HL-60 (cell line): ENCODE measurements around the gene STAMBP.
A peak's percentile ranks its signal among the peaks of the same experiment; 100 is the strongest.
"Not testable (repeated sequence)": the region's sequence is repeated elsewhere in the genome, so short reads cannot be mapped to it uniquely, and the experiment has no call there.

Experiments used
- DNase-seq, 2 experiments: peaks; one replicate each; pipeline ENCODE4 v3.0.0-alpha.2; 2010 to 2020; ENCODE audit warnings: low read depth in 1 of 2, low spot score in 1 of 2
- H3K27ac ChIP-seq: fragments of 250-450 bp; sonication (Bioruptor Pico); replicated peaks from 2 replicates; pipeline ENCODE4 v1.5.1; 2020; ENCODE audit warnings: mild to moderate bottlenecking, moderate library complexity
- H3K27me3 ChIP-seq: fragments of 250-450 bp; sonication (Bioruptor Pico); 2 replicates; pipeline ENCODE4 v1.5.1; 2021; ENCODE audit warnings: mild to moderate bottlenecking, moderate library complexity; ENCODE audit not compliant: insufficient read depth, poor library complexity, severe bottlenecking
- H3K4me3 ChIP-seq: replicated peaks from 2 replicates; pipeline ENCODE4 v1.5.1; 2011; ENCODE audit warnings: mild to moderate bottlenecking, control low read depth, low read length; ENCODE audit not compliant: insufficient read depth
- GABPA ChIP-seq: IDR thresholded peaks from 2 replicates; pipeline ENCODE4 v1.6.1; 2012; ENCODE audit warnings: low read depth
- POLR2AphosphoS5 ChIP-seq: IDR thresholded peaks from 2 replicates; pipeline ENCODE4 v1.6.1; 2012; ENCODE audit warnings: low read depth
- SPI1 ChIP-seq: IDR thresholded peaks from 2 replicates; pipeline ENCODE4 v1.6.1; 2012; ENCODE audit warnings: low read depth, mild to moderate bottlenecking, borderline replicate concordance
- TF ChIP-seq, protein P1 (sequence below): IDR thresholded peaks from one replicate; pipeline ENCODE4 v1.5.1; 2011; ENCODE audit warnings: low read length, control low read depth, inconsistent platforms; ENCODE audit not compliant: insufficient read depth
- TF ChIP-seq, protein P2 (sequence below): IDR thresholded peaks from 2 replicates; pipeline ENCODE4 v1.6.1; 2012; ENCODE audit warnings: low read depth; ENCODE audit not compliant: insufficient replicate concordance

Gene STAMBP

DNA sequence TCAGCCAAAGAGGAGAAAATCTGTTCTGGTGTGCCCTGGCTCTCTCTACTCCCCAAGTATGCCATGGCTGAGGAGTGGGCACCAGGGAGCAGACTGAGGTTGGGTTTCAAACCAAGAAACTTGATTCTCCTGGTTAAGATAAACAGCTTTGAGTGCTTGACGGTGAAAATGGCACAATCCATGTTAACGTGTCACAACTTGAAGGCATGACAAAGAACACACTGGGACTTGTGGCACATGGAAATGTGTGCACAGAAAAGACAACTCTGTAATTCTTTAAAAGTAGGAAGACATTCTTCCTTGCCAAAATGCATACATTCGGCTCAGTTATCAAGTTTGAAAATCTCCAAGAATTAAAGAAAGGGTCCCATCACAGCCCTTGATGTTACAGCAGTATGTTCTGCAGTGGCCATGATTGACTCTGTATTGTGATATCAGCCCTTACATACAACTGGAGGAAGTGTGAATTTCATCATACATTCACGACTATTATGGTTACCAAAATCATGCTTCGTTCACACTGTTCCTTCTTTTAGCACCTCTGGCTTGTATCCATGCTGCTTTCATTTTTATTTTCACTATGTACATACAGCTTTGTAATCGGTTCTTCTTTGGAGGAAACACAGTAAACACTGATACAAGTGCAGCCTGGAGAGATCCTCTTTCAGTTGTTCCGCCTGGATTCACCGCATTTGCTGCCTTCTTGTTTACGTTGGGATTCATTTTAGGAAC is 48.5 kb downstream of the STAMBP start:
- H3K27me3 ChIP-seq, result no peaks in the 10 kb centered on the region
- DNase-seq, result peak; percentile 41 to 66
- TF ChIP-seq SPI1, result peak; percentile 70; the same call in 1 of the 2 replicates
- TF ChIP-seq, protein P1, sequence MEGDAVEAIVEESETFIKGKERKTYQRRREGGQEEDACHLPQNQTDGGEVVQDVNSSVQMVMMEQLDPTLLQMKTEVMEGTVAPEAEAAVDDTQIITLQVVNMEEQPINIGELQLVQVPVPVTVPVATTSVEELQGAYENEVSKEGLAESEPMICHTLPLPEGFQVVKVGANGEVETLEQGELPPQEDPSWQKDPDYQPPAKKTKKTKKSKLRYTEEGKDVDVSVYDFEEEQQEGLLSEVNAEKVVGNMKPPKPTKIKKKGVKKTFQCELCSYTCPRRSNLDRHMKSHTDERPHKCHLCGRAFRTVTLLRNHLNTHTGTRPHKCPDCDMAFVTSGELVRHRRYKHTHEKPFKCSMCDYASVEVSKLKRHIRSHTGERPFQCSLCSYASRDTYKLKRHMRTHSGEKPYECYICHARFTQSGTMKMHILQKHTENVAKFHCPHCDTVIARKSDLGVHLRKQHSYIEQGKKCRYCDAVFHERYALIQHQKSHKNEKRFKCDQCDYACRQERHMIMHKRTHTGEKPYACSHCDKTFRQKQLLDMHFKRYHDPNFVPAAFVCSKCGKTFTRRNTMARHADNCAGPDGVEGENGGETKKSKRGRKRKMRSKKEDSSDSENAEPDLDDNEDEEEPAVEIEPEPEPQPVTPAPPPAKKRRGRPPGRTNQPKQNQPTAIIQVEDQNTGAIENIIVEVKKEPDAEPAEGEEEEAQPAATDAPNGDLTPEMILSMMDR, result no peak
- H3K4me3 ChIP-seq, result peak overlapping the region; percentile 15; the same call in 1 of the 2 replicates
- peak overlapping the region; percentile 64 for H3K27ac ChIP-seq

DNA sequence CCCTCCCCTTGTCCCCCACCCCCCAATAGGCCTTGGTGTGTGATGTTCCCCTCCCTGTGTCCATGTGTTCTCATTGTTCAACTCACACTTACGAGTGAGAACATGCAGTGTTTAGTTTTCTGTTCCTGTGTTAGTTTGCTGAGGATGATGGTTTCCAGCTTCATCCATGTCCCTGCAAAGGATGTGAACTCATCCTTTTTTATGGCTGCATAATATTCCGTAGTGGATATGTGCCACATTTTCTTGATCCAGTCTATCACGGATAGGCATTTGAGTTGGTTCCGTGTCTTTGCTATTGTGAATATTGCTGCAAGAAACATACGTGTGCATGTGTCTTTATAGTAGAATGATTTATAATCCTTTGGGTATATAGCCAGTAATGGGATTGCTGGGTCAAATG is 49.2 kb downstream of the STAMBP start:
- not testable (repeated sequence) for DNase-seq, H3K27me3 ChIP-seq, H3K4me3 ChIP-seq
- H3K27ac ChIP-seq, result peak overlapping the region; percentile 64

DNA sequence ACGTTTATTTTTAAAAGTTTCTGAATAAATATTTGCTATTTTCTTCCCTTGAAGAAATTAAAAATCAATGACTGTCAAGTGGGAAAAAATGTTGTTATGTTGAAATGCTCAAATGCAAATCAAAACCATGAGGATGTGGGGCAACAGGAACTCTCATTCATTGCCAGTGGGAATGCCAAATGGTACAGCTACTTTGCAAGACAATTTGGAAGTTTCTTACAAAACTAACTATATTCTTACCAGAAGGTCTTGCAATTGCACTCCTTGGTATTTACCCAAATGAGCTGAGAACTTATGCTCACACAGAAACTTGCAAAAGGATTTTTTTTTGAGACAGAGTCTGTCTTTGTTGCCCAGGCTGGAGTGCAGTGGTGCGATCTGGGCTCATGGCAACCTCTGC is 56.6 kb downstream of the STAMBP start:
- Histone ChIP-seq H3K4me3 (no peak overlapping the region), H3K27me3 (no peaks in the 10 kb centered on the region), H3K27ac (no peak overlapping the region)
- no peak for DNase-seq
- TF ChIP-seq SPI1 (no peak), POLR2AphosphoS5 (no peak), GABPA (no peak)
- TF ChIP-seq, protein P2, sequence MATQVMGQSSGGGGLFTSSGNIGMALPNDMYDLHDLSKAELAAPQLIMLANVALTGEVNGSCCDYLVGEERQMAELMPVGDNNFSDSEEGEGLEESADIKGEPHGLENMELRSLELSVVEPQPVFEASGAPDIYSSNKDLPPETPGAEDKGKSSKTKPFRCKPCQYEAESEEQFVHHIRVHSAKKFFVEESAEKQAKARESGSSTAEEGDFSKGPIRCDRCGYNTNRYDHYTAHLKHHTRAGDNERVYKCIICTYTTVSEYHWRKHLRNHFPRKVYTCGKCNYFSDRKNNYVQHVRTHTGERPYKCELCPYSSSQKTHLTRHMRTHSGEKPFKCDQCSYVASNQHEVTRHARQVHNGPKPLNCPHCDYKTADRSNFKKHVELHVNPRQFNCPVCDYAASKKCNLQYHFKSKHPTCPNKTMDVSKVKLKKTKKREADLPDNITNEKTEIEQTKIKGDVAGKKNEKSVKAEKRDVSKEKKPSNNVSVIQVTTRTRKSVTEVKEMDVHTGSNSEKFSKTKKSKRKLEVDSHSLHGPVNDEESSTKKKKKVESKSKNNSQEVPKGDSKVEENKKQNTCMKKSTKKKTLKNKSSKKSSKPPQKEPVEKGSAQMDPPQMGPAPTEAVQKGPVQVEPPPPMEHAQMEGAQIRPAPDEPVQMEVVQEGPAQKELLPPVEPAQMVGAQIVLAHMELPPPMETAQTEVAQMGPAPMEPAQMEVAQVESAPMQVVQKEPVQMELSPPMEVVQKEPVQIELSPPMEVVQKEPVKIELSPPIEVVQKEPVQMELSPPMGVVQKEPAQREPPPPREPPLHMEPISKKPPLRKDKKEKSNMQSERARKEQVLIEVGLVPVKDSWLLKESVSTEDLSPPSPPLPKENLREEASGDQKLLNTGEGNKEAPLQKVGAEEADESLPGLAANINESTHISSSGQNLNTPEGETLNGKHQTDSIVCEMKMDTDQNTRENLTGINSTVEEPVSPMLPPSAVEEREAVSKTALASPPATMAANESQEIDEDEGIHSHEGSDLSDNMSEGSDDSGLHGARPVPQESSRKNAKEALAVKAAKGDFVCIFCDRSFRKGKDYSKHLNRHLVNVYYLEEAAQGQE, result no peak
- TF ChIP-seq, protein P1, result no peak

DNA sequence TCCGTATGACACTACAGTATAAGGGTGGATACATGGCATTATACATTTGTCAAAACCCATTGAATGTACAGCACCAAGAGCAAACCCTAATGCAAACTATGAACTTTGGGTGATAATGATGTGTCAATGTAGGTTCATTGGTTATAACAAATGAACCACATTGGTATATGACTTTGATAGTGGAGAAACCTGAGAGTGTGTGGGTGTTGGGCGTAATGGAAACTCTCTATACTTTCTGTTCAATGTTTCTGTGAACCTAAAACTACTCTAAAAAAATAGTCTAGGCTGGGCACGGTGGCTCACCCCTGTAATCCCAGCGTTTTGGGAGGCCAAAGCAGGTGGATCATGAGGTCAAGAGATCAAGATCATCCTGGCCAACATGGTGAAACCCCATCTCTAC is 57.6 kb downstream of the STAMBP start:
- H3K27ac ChIP-seq, result no peak overlapping the region
- H3K27me3 ChIP-seq, result no peaks in the 10 kb centered on the region
- no peak for DNase-seq
- no peak overlapping the region for H3K4me3 ChIP-seq
- TF ChIP-seq POLR2AphosphoS5 (no peak), GABPA (no peak), SPI1 (no peak)
- TF ChIP-seq, protein P1, result no peak

DNA sequence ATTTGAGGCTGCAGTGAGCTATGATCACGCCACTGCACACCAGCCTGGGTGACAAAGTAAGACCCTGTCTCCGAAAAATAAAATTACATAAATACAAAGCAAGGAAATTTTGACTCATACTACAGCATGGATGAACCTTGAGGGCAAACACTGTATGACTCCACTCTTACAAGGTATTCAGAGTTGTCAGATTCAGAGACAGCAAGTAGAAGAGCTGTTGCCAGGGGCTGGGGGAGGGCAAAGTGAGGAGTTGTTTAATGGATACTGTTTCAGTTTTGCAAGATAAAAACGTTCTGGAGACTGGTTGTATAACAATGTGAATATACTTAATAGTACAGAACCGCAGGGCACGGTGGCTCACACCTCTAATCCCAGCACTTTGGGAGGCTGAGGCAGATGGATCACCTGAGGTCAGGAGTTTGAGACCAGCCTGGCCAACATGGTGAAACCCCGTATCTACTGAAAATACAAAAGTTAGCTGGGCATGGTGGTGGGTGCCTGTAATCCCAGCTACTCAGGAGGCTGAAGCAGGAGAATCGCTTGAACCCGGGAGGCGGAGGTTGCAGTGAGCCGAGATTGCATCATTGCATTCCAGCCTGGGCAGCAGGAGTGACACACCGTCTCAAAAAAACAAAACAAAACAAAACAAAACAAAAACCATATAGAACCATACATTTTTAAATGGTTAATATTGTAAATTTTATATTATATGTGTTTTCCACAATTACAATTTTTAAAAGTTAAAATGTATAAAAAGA is 59.0 kb downstream of the STAMBP start:
- H3K4me3 ChIP-seq, H3K27ac ChIP-seq, DNase-seq, H3K27me3 ChIP-seq: not testable (repeated sequence)
